Measurements from ENCODE around the gene ACYP2.

Gene ACYP2

DNA sequence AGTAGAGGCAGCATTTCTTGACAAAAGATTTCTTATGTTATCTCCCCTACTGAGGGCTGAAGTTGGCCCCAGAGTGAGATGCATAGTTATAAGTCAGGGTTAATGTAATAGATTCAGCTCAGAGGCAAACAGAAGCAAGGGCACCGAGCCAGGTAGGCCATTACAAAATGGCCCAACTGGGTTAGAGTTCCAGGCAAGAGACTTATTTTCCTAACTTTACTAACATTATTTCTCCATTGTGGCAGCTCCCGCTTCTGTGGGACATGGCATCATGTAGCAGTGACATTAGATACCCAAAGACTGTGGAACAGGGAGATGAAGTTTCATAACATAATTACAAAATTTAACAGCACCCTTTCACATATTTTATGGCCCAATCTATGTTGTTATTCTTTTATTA is 113.5 kb downstream of the ACYP2 start:
- no peaks in the 10 kb centered on the region for H4K20me1 ChIP-seq (ENCODE audit: insufficient read depth, low read length)
- no peak overlapping the region for H3K4me2 ChIP-seq (ENCODE audit: insufficient read depth, low read length)
- DNase-seq (no peak), ATAC-seq (ENCODE audit: insufficient read depth, low read depth) (no peak)
- no peaks in the 10 kb centered on the region for H3K36me3 ChIP-seq (ENCODE audit: insufficient read depth, low read length)
- TF ChIP-seq, protein P1, sequence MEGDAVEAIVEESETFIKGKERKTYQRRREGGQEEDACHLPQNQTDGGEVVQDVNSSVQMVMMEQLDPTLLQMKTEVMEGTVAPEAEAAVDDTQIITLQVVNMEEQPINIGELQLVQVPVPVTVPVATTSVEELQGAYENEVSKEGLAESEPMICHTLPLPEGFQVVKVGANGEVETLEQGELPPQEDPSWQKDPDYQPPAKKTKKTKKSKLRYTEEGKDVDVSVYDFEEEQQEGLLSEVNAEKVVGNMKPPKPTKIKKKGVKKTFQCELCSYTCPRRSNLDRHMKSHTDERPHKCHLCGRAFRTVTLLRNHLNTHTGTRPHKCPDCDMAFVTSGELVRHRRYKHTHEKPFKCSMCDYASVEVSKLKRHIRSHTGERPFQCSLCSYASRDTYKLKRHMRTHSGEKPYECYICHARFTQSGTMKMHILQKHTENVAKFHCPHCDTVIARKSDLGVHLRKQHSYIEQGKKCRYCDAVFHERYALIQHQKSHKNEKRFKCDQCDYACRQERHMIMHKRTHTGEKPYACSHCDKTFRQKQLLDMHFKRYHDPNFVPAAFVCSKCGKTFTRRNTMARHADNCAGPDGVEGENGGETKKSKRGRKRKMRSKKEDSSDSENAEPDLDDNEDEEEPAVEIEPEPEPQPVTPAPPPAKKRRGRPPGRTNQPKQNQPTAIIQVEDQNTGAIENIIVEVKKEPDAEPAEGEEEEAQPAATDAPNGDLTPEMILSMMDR (IDR thresholded peaks at IDR 0.05; ENCODE audit: borderline replicate concordance, extremely low read depth, low read length, poor library complexity, severe bottlenecking), result no peak
- no peak for TF ChIP-seq EZH2 (IDR thresholded peaks at IDR 0.05; ENCODE audit: borderline replicate concordance, low read depth, low read length, severe bottlenecking)
- peaks cover 2% of the 10 kb centered on the region for H3K9me3 ChIP-seq (ENCODE audit: insufficient read depth, low read length, severe bottlenecking)
- H3K9ac ChIP-seq (ENCODE audit: low read depth, low read length), result no peak overlapping the region
- H3K4me3 ChIP-seq (ENCODE audit: low read depth in 1 of 2, low read length in 2 of 2), result no peak overlapping the region
- H3K27me3 ChIP-seq (ENCODE audit: insufficient read depth, low read length, poor library complexity), result no peaks in the 10 kb centered on the region
- no peak overlapping the region for H2AFZ ChIP-seq (ENCODE audit: low read depth, low read length)
- no peaks in the 10 kb centered on the region for H3K4me1 ChIP-seq (ENCODE audit: insufficient read depth, low read length)
- no peak overlapping the region for H3K27ac ChIP-seq (ENCODE audit: low read length)
- no peaks in the 10 kb centered on the region for H3K79me2 ChIP-seq (ENCODE audit: insufficient read depth, low read length)

DNA sequence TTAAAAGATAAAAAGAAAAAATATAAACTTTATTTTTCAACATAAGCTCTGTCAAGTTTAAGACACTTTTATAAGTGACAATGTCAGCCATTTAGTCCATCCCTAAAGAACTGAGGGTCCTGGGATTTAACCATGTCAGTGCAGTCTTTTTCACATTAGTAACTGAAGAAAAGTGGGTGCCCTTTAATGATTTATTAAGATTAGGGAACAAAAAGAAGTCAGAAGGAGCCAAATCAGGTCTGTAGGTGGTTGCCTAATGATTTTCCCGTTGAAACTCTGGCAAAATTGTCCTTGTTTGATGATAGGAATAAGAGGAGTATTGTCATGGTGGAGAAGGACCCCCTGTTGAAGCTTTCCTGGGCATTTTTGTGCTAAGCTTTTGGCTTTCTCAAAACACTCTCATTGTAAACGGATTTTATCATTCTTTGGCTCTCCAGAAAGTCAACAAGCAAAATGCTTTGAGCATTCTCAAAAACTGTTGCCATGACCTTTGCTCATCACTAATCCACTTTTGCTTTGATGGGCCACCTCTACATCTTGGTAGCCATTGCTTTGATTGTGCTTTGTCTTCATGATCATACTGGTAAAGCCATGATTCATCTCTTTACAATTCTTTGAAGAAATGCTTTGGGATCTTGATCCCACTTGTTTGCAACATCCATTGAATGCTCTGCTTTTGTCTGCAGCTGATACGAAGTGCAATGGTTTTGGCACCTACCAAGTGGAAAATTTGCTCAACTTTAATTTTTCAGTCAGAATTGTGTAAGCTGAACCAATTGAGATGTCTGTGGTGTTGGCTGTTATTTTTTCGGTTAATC is 118.6 kb downstream of the ACYP2 start:
- Histone ChIP-seq H2AFZ (ENCODE audit: low read depth, low read length) (no peak overlapping the region), H3K9me3 (ENCODE audit: insufficient read depth, low read length, severe bottlenecking) (peaks cover 2% of the 10 kb centered on the region), H3K4me2 (ENCODE audit: insufficient read depth, low read length) (no peak overlapping the region), H3K36me3 (ENCODE audit: insufficient read depth, low read length) (no peaks in the 10 kb centered on the region), H3K9ac (ENCODE audit: low read depth, low read length) (no peak overlapping the region), H3K27me3 (ENCODE audit: insufficient read depth, low read length, poor library complexity) (no peaks in the 10 kb centered on the region), H3K27ac (ENCODE audit: low read length) (no peak overlapping the region), H3K79me2 (ENCODE audit: insufficient read depth, low read length) (no peaks in the 10 kb centered on the region), H3K4me3 (ENCODE audit: low read depth in 1 of 2, low read length in 2 of 2) (no peak overlapping the region), H4K20me1 (ENCODE audit: insufficient read depth, low read length) (no peaks in the 10 kb centered on the region), H3K4me1 (ENCODE audit: insufficient read depth, low read length) (no peaks in the 10 kb centered on the region)
- no peak for TF ChIP-seq EZH2 (IDR thresholded peaks at IDR 0.05; ENCODE audit: borderline replicate concordance, low read depth, low read length, severe bottlenecking)
- TF ChIP-seq, protein P1 (IDR thresholded peaks at IDR 0.05; ENCODE audit: borderline replicate concordance, extremely low read depth, low read length, poor library complexity, severe bottlenecking), result no peak
- DNase-seq (no peak), ATAC-seq (ENCODE audit: insufficient read depth, low read depth) (no peak)

- no peaks in the 10 kb centered on the region for H4K20me1 ChIP-seq (ENCODE audit: insufficient read depth, low read length)
- ATAC-seq (ENCODE audit: insufficient read depth, low read depth), result no peak
- H2AFZ ChIP-seq (ENCODE audit: low read depth, low read length), result no peak overlapping the region
- H3K79me2 ChIP-seq (ENCODE audit: insufficient read depth, low read length), result no peaks in the 10 kb centered on the region
- TF ChIP-seq, protein P1 (IDR thresholded peaks at IDR 0.05; ENCODE audit: borderline replicate concordance, extremely low read depth, low read length, poor library complexity, severe bottlenecking), result no peak
- no peak for TF ChIP-seq EZH2 (IDR thresholded peaks at IDR 0.05; ENCODE audit: borderline replicate concordance, low read depth, low read length, severe bottlenecking)
- no peak overlapping the region for H3K27ac ChIP-seq (ENCODE audit: low read length)
- no peak overlapping the region for H3K9ac ChIP-seq (ENCODE audit: low read depth, low read length)
- DNase-seq, result no peak
- H3K9me3 ChIP-seq (ENCODE audit: insufficient read depth, low read length, severe bottlenecking), result peaks cover 2% of the 10 kb centered on the region
- no peaks in the 10 kb centered on the region for H3K36me3 ChIP-seq (ENCODE audit: insufficient read depth, low read length)
- H3K4me3 ChIP-seq (ENCODE audit: low read depth in 1 of 2, low read length in 2 of 2), result no peak overlapping the region
- no peaks in the 10 kb centered on the region for H3K27me3 ChIP-seq (ENCODE audit: insufficient read depth, low read length, poor library complexity)
- no peak overlapping the region for H3K4me2 ChIP-seq (ENCODE audit: insufficient read depth, low read length)
- no peaks in the 10 kb centered on the region for H3K4me1 ChIP-seq (ENCODE audit: insufficient read depth, low read length)
These were observed 122.0 kb downstream of the ACYP2 start for GRCh38 chr2:54237428-54237827.

Data from DND-41 (cell line).